GM23248 (cell line): Measurements from ENCODE around the gene DCUN1D3. TPM values are rescaled to one million over a fixed set of nuclear protein-coding genes. Genes with fewer than 3 reads are reported as not detected.

Experiments used
- DNase-seq: peaks from one replicate; pipeline ENCODE4 v3.0.0-alpha.2; 2015
- H2AFZ ChIP-seq: fragments of 200-600 bp; sonication (generic); 2 replicates; pipeline ENCODE4 v1.6.1; 2016; ENCODE audit warnings: antibody characterized with exemption
- H3F3A ChIP-seq: fragments of 200-600 bp; sonication (generic); 2 replicates; pipeline ENCODE4 v1.6.1; 2016; ENCODE audit warnings: mild to moderate bottlenecking, antibody characterized with exemption, mixed run types; ENCODE audit not compliant: insufficient read depth
- H3K27ac ChIP-seq: fragments of 200-600 bp; sonication (generic); 2 replicates; pipeline ENCODE4 v1.5.1; 2016; ENCODE audit warnings: mild to moderate bottlenecking
- H3K27me3 ChIP-seq: fragments of 200-600 bp; sonication (generic); replicated peaks from 2 replicates; pipeline ENCODE4 v1.6.1; 2016; ENCODE audit warnings: mild to moderate bottlenecking; ENCODE audit not compliant: insufficient read depth
- H3K36me3 ChIP-seq: fragments of 200-600 bp; sonication (generic); 2 replicates; pipeline ENCODE4 v1.6.1; 2016; ENCODE audit warnings: low read depth, mild to moderate bottlenecking
- H3K4me1 ChIP-seq: fragments of 200-600 bp; sonication (generic); 2 replicates; pipeline ENCODE4 v1.6.1; 2016; ENCODE audit warnings: mild to moderate bottlenecking; ENCODE audit not compliant: insufficient read depth
- H3K4me2 ChIP-seq: fragments of 200-600 bp; sonication (generic); one replicate; pipeline ENCODE4 v1.6.1; 2016; ENCODE audit warnings: mild to moderate bottlenecking; ENCODE audit not compliant: unreplicated experiment
- H3K4me3 ChIP-seq: fragments of 200-600 bp; sonication (generic); 2 replicates; pipeline ENCODE4 v1.5.1; 2016; ENCODE audit warnings: mild to moderate bottlenecking
- H3K79me2 ChIP-seq: fragments of 200-600 bp; sonication (generic); 2 replicates; pipeline ENCODE4 v1.6.1; 2016; ENCODE audit warnings: mild to moderate bottlenecking; ENCODE audit not compliant: insufficient read depth
- H3K9ac ChIP-seq: fragments of 200-600 bp; sonication (generic); 2 replicates; pipeline ENCODE4 v1.6.1; 2016; ENCODE audit warnings: mild to moderate bottlenecking
- H3K9me2 ChIP-seq: fragments of 200-600 bp; sonication (generic); 2 replicates; pipeline ENCODE4 v1.6.1; 2016; ENCODE audit warnings: mixed run types, mild to moderate bottlenecking, moderate library complexity; ENCODE audit not compliant: insufficient read depth
- H3K9me3 ChIP-seq: fragments of 200-600 bp; sonication (generic); one replicate; pipeline ENCODE4 v1.6.1; 2017; ENCODE audit warnings: low read depth
- H4K20me1 ChIP-seq: fragments of 200-600 bp; sonication (generic); 2 replicates; pipeline ENCODE4 v1.6.0; 2016; ENCODE audit not compliant: insufficient read depth
- EZH2 ChIP-seq: fragments of 200-600 bp; sonication (generic); IDR thresholded peaks from 2 replicates; pipeline ENCODE4 v1.6.1; 2018; ENCODE audit warnings: antibody characterized with exemption, mild to moderate bottlenecking; ENCODE audit not compliant: insufficient read depth, poor library complexity, severe bottlenecking
- EZH2phosphoT487 ChIP-seq: fragments of 200-600 bp; sonication (generic); IDR thresholded peaks from 2 replicates; pipeline ENCODE4 v1.6.1; 2018; ENCODE audit warnings: antibody characterized with exemption, moderate library complexity, mild to moderate bottlenecking, low read depth; ENCODE audit not compliant: insufficient read depth
- WGBS, 2 experiments: methylation state at CpG; one replicate each; pipeline ENCODE4 v1.1.6; 2015 to 2017; ENCODE audit warnings: low lambda C conversion rate in 2 of 2, low coverage in 1 of 2; ENCODE audit errors: missing lambda C conversion rate in 2 of 2; 5-methylcytosine and 5-hydroxymethylcytosine counted together
- in situ Hi-C: fragments of 300-500 bp; cut with MboI; formaldehyde crosslinking; loops from 2 replicates; pipeline ENCODE4 v1.15.0; 2020
- polyA plus RNA-seq: library from polyadenylated mRNA; unstranded; fragments of >200 nt; fragmentation: Nextera tagmentation; extraction: Ambion mirVana; gene quantifications from 2 replicates; pipeline ENCODE4 v1.2.1, GENCODE V29; 2016
- total RNA-seq: library from RNA; depleted of rRNA; stranded (reverse); fragments of >200 nt; shearing (Covaris generic); gene quantifications from 2 replicates; pipeline ENCODE4 v1.2.3, GENCODE V29; 2014

Gene DCUN1D3
- total and polyA plus RNA-seq, 2 experiments from 2014 or later, result 15.2 to 35.2 TPM

DNA sequence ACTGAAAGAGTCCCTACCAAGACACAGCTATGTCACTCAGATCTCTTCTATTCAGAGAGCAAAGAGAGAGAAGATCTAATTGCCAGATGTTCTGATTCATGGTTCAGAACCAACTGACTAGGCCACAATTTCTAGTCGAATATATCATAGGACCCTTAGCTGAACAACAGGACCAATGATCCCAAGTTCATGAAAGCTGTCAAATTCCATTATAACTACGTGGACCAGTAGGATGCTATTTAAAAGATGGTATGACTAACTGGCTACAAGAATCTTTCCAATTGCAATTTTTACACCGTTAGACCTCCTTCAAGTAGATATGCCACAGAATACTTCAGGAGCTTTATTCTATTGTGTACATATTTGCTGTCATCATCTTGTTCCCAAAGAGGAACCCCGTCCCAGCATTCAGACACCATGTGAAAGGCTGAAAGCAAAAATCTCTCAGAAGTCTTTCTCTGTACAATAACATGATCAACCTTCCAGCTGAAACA, 26.0 kb downstream of the DCUN1D3 start:
- WGBS, 2 experiments, result 93 to 97% methylated on average over 4 of the region's 4 CpGs
- H2AFZ ChIP-seq, result no peak overlapping the region
- DNase-seq, result no peak
- H3K9me3 ChIP-seq, result no peaks in the 10 kb centered on the region
- H3K27me3 ChIP-seq, result no peaks in the 10 kb centered on the region
- no peak overlapping the region for H3K4me3 ChIP-seq
- no peak overlapping the region for H3K4me2 ChIP-seq
- TF ChIP-seq EZH2 (no peak), EZH2phosphoT487 (no peak)
- H4K20me1 ChIP-seq, result peaks cover 26% of the 10 kb centered on the region
- no peaks in the 10 kb centered on the region for H3K9me2 ChIP-seq
- H3K4me1 ChIP-seq, result peaks cover 30% of the 10 kb centered on the region
- H3K36me3 ChIP-seq, result peaks cover 6% of the 10 kb centered on the region; the same call in 1 of the 2 replicates
- peaks cover 21% of the 10 kb centered on the region for H3F3A ChIP-seq
- H3K79me2 ChIP-seq, result peaks cover 100% of the 10 kb centered on the region
- no peak overlapping the region for H3K9ac ChIP-seq
- H3K27ac ChIP-seq, result no peak overlapping the region
- in situ Hi-C loops, result no loop called here

GRCh38 chr16:20873331-20873730, 26.8 kb downstream of the DCUN1D3 start:
- H3K27ac ChIP-seq, result no peak overlapping the region

DNA sequence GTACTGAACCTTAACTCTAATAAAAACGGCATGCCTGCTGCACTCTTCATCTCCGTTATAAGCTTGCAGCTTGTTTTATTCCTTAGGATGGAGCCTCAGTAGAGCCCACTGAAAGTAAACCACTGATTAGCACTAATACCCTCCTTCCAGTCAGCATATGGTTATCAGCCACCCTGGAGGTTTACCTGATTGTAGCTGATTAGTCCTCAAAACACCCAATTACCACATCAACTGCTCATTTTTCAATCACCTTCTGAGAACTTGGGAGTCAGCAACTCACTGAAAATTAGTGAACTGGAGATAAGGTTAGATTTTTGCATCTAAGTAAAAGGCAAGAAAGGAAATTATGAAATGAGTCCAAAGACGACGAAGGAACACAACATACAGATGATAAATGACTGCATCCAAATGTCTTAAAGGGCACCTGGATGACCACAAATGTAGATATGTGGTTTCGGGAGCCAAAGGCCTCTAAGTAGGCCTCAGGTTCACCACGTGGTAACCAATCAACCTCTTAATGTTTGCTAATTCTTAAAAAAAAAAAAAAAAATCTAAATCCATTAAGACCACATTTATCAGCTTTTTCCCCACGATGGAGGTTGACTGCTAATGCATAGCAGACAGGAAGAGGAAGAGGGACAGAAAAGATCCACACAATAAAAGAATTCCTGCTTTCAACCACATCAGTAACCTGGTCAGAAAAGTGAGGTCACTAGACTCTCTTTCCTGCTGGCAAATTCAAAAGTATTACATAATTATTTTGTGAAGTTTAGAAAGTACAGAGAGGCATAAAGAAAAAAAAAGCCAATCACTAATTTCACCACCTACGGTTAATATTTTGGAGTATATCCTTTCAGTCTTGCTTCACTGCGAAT, 28.0 kb downstream of the DCUN1D3 start:
- DNase-seq, result no peak
- Histone ChIP-seq H3K79me2 (peaks cover 100% of the 10 kb centered on the region), H4K20me1 (peaks cover 26% of the 10 kb centered on the region), H3K4me1 (peaks cover 40% of the 10 kb centered on the region), H3K36me3 (0 out of 2 replicates have a peak, but pooled peaks cover 6% of the 10 kb centered on the region), H2AFZ (no peak overlapping the region), H3K27me3 (no peaks in the 10 kb centered on the region), H3K27ac (no peak overlapping the region), H3K4me2 (no peak overlapping the region), H3K9me2 (no peaks in the 10 kb centered on the region), H3K4me3 (no peak overlapping the region), H3F3A (peaks cover 19% of the 10 kb centered on the region), H3K9me3 (no peaks in the 10 kb centered on the region), H3K9ac (no peak overlapping the region)
- TF ChIP-seq EZH2phosphoT487 (no peak), EZH2 (no peak)
- WGBS, 2 experiments, result 89 to 91% methylated on average over 9 of the region's 9 CpGs
- in situ Hi-C loops, result no loop called here

More at GRCh38 chr16:20873331-20873730, 26.8 kb downstream of the DCUN1D3 start:
- in situ Hi-C loops, result no loop called here
- Histone ChIP-seq H3K9ac (no peak overlapping the region), H2AFZ (no peak overlapping the region), H4K20me1 (peaks cover 26% of the 10 kb centered on the region), H3K4me1 (peaks cover 30% of the 10 kb centered on the region), H3K27me3 (no peaks in the 10 kb centered on the region), H3F3A (peaks cover 15% of the 10 kb centered on the region; the same call in 1 of the 2 replicates), H3K4me3 (no peak overlapping the region), H3K36me3 (0 out of 2 replicates have a peak, but pooled peaks cover 6% of the 10 kb centered on the region), H3K79me2 (peaks cover 100% of the 10 kb centered on the region), H3K4me2 (no peak overlapping the region), H3K9me3 (no peaks in the 10 kb centered on the region), H3K9me2 (no peaks in the 10 kb centered on the region)
- no peak for TF ChIP-seq EZH2
- TF ChIP-seq EZH2phosphoT487, result no peak
- WGBS, 2 experiments, result 97 to 98% methylated on average over 3 of the region's 3 CpGs
- DNase-seq, result no peak

DNA sequence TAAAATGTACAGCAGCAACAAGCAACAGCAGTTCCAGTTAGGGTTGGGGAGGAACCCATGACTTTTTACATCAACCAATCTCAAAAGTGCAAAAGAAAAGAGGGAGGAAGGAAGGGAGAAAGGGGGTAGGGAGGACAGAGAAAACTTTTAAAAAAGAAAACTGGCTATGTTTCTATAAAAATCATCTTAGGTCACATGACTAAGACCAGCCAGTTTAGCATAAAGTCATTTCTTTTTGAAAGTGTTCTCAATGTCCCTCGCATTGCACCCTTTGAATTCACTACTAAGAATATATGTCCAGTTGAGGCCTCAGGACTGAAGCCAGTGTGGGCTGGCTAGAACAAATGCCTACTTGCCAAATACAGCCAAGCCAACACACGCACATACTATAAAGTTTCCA, 28.9 kb downstream of the DCUN1D3 start:
- no peak overlapping the region for H3K4me2 ChIP-seq
- H3K9me3 ChIP-seq, result no peaks in the 10 kb centered on the region
- H3K36me3 ChIP-seq, result no peaks in the 10 kb centered on the region
- WGBS, 2 experiments, result 73 to 75% methylated on average over 2 of the region's 2 CpGs
- in situ Hi-C loops, result no loop called here
- peaks cover 26% of the 10 kb centered on the region for H4K20me1 ChIP-seq
- no peak overlapping the region for H2AFZ ChIP-seq
- no peaks in the 10 kb centered on the region for H3K27me3 ChIP-seq
- no peak for TF ChIP-seq EZH2phosphoT487
- TF ChIP-seq EZH2, result no peak
- H3K4me3 ChIP-seq, result no peak overlapping the region
- no peak overlapping the region for H3K27ac ChIP-seq
- DNase-seq, result no peak
- H3F3A ChIP-seq, result peaks cover 28% of the 10 kb centered on the region
- peaks cover 100% of the 10 kb centered on the region for H3K79me2 ChIP-seq
- peaks cover 49% of the 10 kb centered on the region for H3K4me1 ChIP-seq
- H3K9me2 ChIP-seq, result no peaks in the 10 kb centered on the region
- H3K9ac ChIP-seq, result no peak overlapping the region
